ENCODE results near the gene RRP15.

Gene RRP15

GRCh38 chr1:218274511-218274910 is 10.6 kb upstream of the RRP15 start:
- no peaks in the 10 kb centered on the region for H3K27me3 ChIP-seq
- H3K36me3 ChIP-seq = no peaks in the 10 kb centered on the region
- no peaks in the 10 kb centered on the region for H3K9me3 ChIP-seq
- no peak for DNase-seq
- no peak overlapping the region for H3K27ac ChIP-seq
- intact Hi-C loops (cut with DNase I; ENCODE audit: low total_unique reads) = no loop called here
- no peaks in the 10 kb centered on the region for H3K4me1 ChIP-seq
- no peak for TF ChIP-seq CTCF (IDR thresholded peaks at IDR 0.05)
- H3K4me3 ChIP-seq = no peak overlapping the region

- intact Hi-C loops (cut with DNase I; ENCODE audit: low total_unique reads) = no loop called here
- no peaks in the 10 kb centered on the region for H3K4me1 ChIP-seq
Observed at GRCh38 chr1:218275823-218276222, 9.3 kb upstream of the RRP15 start.

GRCh38 chr1:218281285-218281684 is 3.8 kb upstream of the RRP15 start:
- Histone ChIP-seq H3K9me3 (no peaks in the 10 kb centered on the region), H3K27ac (no peak overlapping the region), H3K27me3 (no peaks in the 10 kb centered on the region), H3K36me3 (no peaks in the 10 kb centered on the region), H3K4me1 (peaks cover 0 to 13% (median 6%) of the 10 kb centered on the region in 4 donors), H3K4me3 (no peak overlapping the region)
- DNase-seq = no peak
- intact Hi-C loops (cut with DNase I; ENCODE audit: low total_unique reads) = no loop called here
- TF ChIP-seq CTCF (IDR thresholded peaks at IDR 0.05) = no peak

More at GRCh38 chr1:218275823-218276222, 9.3 kb upstream of the RRP15 start:
- H3K27me3 ChIP-seq = no peaks in the 10 kb centered on the region
- no peak overlapping the region for H3K27ac ChIP-seq
- H3K36me3 ChIP-seq = no peaks in the 10 kb centered on the region
- no peaks in the 10 kb centered on the region for H3K9me3 ChIP-seq
- TF ChIP-seq CTCF (IDR thresholded peaks at IDR 0.05) = no peak
- DNase-seq = no peak
- H3K4me3 ChIP-seq = no peak overlapping the region

GRCh38 chr1:218284377-218284916 is 646 bp upstream of the RRP15 start:
- no peaks in the 10 kb centered on the region for H3K27me3 ChIP-seq
- peak overlapping the region; percentile 78 to 85 for H3K4me3 ChIP-seq
- no peak for DNase-seq
- H3K9me3 ChIP-seq = no peaks in the 10 kb centered on the region
- H3K4me1 ChIP-seq = peaks cover 0 to 19% (median 10%) of the 10 kb centered on the region in 4 donors
- peak overlapping the region; percentile 75 to 82 for H3K27ac ChIP-seq
- no peaks in the 10 kb centered on the region for H3K36me3 ChIP-seq
- TF ChIP-seq CTCF (IDR thresholded peaks at IDR 0.05) = no peak
- intact Hi-C loops (cut with DNase I; ENCODE audit: low total_unique reads) = no loop called here

GRCh38 chr1:218292515-218292914 is 7.4 kb downstream of the RRP15 start:
- no peak for TF ChIP-seq CTCF (IDR thresholded peaks at IDR 0.05)
- Histone ChIP-seq H3K9me3 (no peaks in the 10 kb centered on the region), H3K4me1 (peaks cover 0 to 7% (median 0%) of the 10 kb centered on the region in 4 donors), H3K27me3 (no peaks in the 10 kb centered on the region), H3K27ac (no peak overlapping the region), H3K36me3 (peaks cover 0 to 11% (median 0%) of the 10 kb centered on the region in 3 donors), H3K4me3 (no peak overlapping the region)
- intact Hi-C loops (cut with DNase I; ENCODE audit: low total_unique reads) = no loop called here
- DNase-seq = no peak

GRCh38 chr1:218294546-218294945 is 9.5 kb downstream of the RRP15 start:
- H3K9me3 ChIP-seq = no peaks in the 10 kb centered on the region
- H3K27me3 ChIP-seq = no peaks in the 10 kb centered on the region
- peaks cover 0 to 7% (median 2%) of the 10 kb centered on the region in 4 donors for H3K4me1 ChIP-seq
- H3K36me3 ChIP-seq = peaks cover 0 to 11% (median 0%) of the 10 kb centered on the region in 3 donors
- no peak overlapping the region for H3K27ac ChIP-seq
- H3K4me3 ChIP-seq = no peak overlapping the region
- no peak for TF ChIP-seq CTCF (IDR thresholded peaks at IDR 0.05)
- intact Hi-C loops (cut with DNase I; ENCODE audit: low total_unique reads) = no loop called here
- DNase-seq = no peak
